ENCODE data around the gene AGMO. TPM values are rescaled to one million over a fixed set of nuclear protein-coding genes. Genes with fewer than 3 reads are reported as not detected.

The AGMO gene
- total and polyA plus RNA-seq, 10 of the 15 experiments (the other 5 are each of a cell fraction or from before 2014, with no cell fraction given) = 0.11 to 0.29 TPM; not detected in 8

GRCh38 chr7:15303357-15303756 lies 258.5 kb downstream of the AGMO start:
- Histone ChIP-seq H3K4me3 (no peak overlapping the region), H3K36me3 (ENCODE audit: control insufficient read depth in 2 of 2, insufficient read depth in 2 of 2, low read length in 1 of 2) (no peaks in the 10 kb centered on the region), H3K4me2 (ENCODE audit: control insufficient read depth, insufficient read depth) (no peak overlapping the region), H3K4me1 (ENCODE audit: control insufficient read depth, insufficient read depth, low read length) (no peaks in the 10 kb centered on the region), H3K27me3 (replicated peaks in 1 of 2; ENCODE audit: control insufficient read depth in 2 of 2, insufficient read depth in 2 of 2, low read length in 1 of 2) (no peaks in the 10 kb centered on the region), H3K9me3 (replicated peaks; ENCODE audit: control insufficient read depth, insufficient read depth, low read length) (no peaks in the 10 kb centered on the region), H4K20me1 (ENCODE audit: control insufficient read depth, insufficient read depth) (no peaks in the 10 kb centered on the region), H3K9ac (ENCODE audit: control insufficient read depth, insufficient read depth, low read length) (no peak overlapping the region), H3K27ac (ENCODE audit: control insufficient read depth, insufficient read depth) (no peak overlapping the region), H2AFZ (ENCODE audit: control insufficient read depth, low read depth, low read length) (no peak overlapping the region), H3K79me2 (ENCODE audit: control insufficient read depth, insufficient read depth, low read length) (no peaks in the 10 kb centered on the region)
- ChIA-PET POLR2A (interaction anchor here (0.6 kb wide), 1 partner anchor 107 kb away, joined by 5 read pairs; no protein-coding TSS in a partner anchor), CTCF (interaction anchor here (0.6 to 2.3 kb wide), 5 partner anchors 8 to 764 kb away, joined by 3 to 27 read pairs (median 3); no protein-coding TSS in a partner anchor), SMC1A (ENCODE audit: uncharacterized antibody, unreplicated experiment) (interaction anchor here (0.7 to 0.9 kb wide), 4 partner anchors 10 to 628 kb away, joined by 3 to 5 read pairs (median 3); no protein-coding TSS in a partner anchor), RAD21 (ENCODE audit: unreplicated experiment) (interaction anchor here (2.0 kb wide), 1 partner anchor 417 kb away, joined by 8 read pairs; no protein-coding TSS in a partner anchor)
- no peak for DNase-seq (ENCODE audit: low read depth, low spot score)
- WGBS (ENCODE audit: insufficient coverage, insufficient replicate concordance, low lambda C conversion rate, missing lambda C conversion rate) = 28% methylated on average over 3 of the region's 3 CpGs
- FAIRE-seq = no peak
- in situ Hi-C loops (cut with MboI) (loop anchor here (25.0 kb wide), 1 partner anchor 1259 kb away; no protein-coding TSS in a partner anchor), intact Hi-C loops (cut with micrococcal nuclease; ENCODE audit: unreplicated experiment) (no loop called here)
- no peak for ATAC-seq
- no TSS peak for BruUV-seq (replicated peaks)
- TF ChIP-seq NRF1 (conservative IDR thresholded peaks at IDR 0.05; ENCODE audit: low read depth, low read length) (no peak), CHD1 (IDR thresholded peaks at IDR 0.05; ENCODE audit: low read depth, low read length) (no peak), SMC3 (IDR thresholded peaks at IDR 0.05; ENCODE audit: borderline replicate concordance, low read length) (no peak), NFXL1 (IDR thresholded peaks at IDR 0.05; ENCODE audit: borderline replicate concordance) (no peak), NBN (IDR thresholded peaks at IDR 0.05) (no peak), WRNIP1 (IDR thresholded peaks at IDR 0.05; ENCODE audit: borderline replicate concordance, low read depth, low read length) (no peak), CHD2 (IDR thresholded peaks at IDR 0.05; ENCODE audit: borderline replicate concordance, low read depth, low read length) (no peak), IKZF1 (conservative IDR thresholded peaks at IDR 0.05) (no peak), TCF3 (IDR thresholded peaks at IDR 0.05; ENCODE audit: borderline replicate concordance, insufficient read depth, low read depth, low read length) (no peak), ZZZ3 (IDR thresholded peaks at IDR 0.05; ENCODE audit: control insufficient read depth, insufficient read length, low read depth) (no peak), ATF2 (IDR thresholded peaks at IDR 0.05; ENCODE audit: low read length) (no peak), POU2F2 (IDR thresholded peaks at IDR 0.05; ENCODE audit: borderline replicate concordance, low read depth, low read length) (no peak), E2F8 (IDR thresholded peaks at IDR 0.05; ENCODE audit: low read depth, partially characterized antibody) (no peak), HDAC2 (IDR thresholded peaks at IDR 0.05) (no peak), BCL3 (IDR thresholded peaks at IDR 0.05; ENCODE audit: borderline replicate concordance, insufficient read depth, low read depth, low read length, poor library complexity, severe bottlenecking) (no peak), POLR2AphosphoS5 (IDR thresholded peaks at IDR 0.05; ENCODE audit: low read length) (no peak), SREBF1 (IDR thresholded peaks at IDR 0.05; ENCODE audit: low read length) (no peak)

Data from GM12878 (cell line).